ENCODE results near the gene GRM4.

GRM4 gene

DNA sequence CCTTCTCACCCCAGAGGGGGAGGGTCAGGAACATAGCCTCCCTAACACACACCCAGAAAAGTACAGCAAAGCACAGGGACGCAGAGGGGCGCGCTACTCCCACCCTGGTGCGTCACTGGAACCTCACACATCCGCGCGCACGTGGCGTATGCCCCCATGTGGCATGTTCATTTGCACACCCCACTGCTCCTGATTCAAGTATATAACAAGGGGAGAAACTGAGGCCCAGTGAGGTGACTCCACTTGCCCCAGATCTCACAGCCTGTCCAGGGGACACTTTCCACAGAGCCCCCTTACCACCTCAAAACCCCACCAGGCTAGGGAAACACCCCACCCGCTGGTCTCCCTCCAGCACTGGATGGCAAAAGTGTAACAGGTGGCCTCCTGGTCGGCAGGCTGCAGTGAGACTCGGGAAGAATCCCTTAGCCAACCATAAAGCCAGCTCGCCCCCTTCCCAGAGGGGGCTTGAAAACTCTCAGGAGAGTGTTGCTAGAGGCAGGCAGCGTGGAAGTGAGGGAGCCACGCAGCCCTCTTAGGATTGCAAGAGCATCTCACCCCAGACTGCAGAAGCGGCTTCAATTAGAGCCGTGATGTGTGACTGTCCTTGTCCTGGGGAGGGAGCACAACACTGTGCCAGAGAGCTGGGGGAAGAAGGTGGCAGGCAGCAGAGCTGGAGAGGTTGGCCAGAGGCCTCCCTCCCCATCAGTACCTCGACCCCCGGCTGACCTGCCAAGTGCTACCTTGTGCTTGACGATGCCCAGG is at the start of gene GRM4:
TSS of gene GRM4 (minus strand) at position 67 of the 762 bp plus-strand sequence. CDS start 12,591 bp downstream, outside the sequence.
- DNase-seq: no peak

GRCh38 chr6:34194772-34195171 is 48.9 kb upstream of the GRM4 start:
- DNase-seq: no peak

DNA sequence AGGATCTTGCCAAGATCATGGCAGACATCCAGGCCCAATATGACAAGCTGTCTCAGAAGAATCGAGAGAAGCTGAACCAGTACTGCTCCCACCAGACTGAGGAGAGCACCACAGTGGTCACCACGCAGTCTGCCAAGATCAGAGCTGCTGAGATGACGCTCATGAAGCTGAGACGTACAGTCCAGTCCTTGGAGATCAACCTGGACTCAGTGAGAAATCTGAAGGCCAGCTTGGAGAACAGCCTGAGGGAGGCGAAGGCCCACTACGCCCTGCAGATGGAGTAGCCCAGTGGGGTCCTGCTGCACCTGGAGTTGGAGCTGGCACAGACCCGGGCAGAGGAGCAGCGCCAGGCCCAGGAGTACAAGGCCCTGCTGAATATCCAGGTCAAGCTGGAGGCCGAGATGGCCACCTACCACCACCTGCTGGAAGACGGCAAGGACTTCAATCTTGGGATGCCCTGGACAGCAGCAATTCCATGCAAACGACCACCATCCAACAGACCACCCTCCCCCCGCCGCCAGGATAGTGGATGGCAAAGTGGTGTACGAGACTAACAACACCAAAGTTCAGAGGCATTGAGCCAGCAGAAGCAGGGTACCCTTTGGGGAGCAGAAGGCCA is 44.7 kb upstream of the GRM4 start:
- DNase-seq: peak; percentile 33

DNA sequence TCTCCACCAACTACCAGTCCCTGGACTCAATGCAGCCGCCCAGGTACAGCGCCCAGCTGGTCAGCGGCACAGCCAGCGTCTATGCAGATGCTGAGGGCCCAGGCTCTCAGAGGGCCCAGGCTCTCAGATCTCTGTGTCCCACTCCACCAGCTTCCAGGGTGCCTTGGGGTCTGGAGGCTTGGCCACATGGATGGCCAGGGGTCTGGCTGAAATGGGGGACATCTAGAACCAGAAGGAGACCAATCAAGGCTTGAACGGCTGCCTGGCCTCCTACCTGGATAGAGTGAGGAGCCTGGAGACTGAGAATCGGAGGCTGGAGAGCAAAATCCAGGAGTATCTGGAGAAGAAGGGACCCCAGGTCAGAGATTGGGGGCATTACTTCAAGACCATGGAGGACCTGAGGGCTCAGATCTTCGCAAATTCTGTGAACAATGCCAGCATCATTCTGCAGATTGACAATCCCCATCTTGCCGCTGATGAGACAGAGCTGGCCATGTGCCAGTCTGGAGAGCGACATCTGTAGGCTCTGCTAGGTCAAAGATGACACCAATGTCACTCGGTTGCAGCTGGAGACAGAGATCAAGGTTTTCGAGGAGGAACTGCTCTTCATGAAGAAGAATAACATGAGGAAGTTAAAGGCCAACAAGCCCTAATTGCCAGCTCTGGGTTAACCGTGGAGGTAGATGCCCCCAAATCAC is 44.1 kb upstream of the GRM4 start:
- peak; percentile 74 for DNase-seq

DNA sequence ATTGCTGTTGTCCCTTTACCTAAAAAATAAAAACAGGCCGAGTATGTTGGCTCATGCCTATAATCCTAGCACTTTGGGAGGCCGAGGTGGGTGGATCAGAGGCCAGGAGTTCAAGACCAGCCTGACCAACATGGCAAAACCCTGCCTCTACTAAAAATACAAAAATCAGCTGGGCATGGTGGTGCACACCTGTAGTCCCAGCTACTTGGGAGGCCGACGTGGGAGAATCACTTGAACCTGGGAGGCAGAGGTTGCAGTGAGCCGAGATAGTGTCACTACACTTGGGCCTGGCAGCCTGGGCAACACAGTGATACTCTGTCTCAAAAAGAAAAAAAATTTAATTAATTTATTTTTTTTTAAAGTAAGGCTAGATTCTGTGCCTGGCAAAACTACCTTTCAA is 38.8 kb upstream of the GRM4 start:
- peak; percentile 37 for DNase-seq

DNA sequence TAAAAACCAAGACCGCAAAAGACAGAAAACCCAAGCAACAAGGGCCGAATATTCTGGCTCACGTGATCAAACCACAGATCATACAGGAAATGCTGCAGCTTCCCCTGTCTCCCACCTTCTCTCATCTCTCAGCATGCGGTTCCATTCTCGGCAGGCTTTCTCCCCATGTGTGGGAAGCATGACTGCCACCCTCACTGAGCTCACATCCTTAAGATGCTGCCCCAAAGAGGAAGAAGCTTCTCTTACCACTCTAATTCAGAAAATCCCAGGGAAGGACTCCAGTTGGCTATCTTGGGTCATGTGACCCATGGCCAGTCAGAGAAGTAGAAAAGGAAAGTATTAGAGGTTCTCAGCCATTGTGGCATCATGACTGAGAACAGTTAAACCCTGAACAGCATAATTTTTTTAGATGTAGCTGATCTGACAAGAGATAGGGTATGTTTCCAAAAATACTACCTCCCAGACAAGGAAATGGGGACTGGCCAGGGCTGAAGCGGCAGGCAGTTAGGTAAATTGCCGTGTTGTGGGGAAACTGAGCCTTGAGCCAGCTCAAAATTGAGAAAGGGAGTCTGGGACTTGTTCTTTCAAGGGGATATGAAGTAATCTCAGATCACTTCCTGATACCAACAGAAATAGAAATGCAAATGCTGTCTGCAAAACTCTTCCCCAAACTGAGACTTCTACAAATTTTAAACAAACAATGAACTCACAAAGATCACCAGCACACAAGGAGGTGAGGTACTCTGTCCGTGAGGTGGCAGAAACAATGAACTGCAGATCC is 37.1 kb upstream of the GRM4 start:
- peak; percentile 87 for DNase-seq

GRCh38 chr6:34181908-34182307 is 36.0 kb upstream of the GRM4 start:
- peak; percentile 65 for DNase-seq

DNA sequence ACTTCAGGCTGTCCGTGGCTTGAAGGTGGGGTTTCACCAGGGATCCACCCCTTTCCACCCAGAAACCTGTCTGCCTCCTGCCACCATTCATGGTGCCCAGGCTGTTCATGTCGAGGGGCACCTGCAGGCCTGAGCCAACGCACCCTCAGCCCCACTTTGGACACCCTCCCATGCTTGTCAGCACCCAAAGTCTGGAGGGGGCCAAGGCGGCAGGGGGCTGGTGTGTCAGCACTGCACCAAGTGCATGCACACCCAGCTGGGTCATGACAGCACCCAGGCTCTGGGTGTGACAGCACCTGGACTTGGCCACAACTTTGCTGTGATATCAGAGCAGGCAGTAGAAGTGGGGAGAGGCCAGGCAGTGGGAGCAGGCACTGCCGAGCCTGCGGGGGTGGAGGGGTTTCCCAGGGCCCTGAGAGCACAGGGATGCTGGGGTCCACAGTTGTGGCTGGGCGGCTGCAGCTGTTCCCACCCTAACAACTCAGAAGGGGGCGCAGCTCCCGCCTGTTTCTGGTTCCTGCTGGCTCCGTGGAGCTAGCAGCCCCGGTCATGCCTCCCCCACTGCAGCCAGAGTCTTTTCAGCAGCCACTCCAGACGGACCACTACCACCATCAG is 33.3 kb upstream of the GRM4 start:
- DNase-seq: peak; percentile 57

DNA sequence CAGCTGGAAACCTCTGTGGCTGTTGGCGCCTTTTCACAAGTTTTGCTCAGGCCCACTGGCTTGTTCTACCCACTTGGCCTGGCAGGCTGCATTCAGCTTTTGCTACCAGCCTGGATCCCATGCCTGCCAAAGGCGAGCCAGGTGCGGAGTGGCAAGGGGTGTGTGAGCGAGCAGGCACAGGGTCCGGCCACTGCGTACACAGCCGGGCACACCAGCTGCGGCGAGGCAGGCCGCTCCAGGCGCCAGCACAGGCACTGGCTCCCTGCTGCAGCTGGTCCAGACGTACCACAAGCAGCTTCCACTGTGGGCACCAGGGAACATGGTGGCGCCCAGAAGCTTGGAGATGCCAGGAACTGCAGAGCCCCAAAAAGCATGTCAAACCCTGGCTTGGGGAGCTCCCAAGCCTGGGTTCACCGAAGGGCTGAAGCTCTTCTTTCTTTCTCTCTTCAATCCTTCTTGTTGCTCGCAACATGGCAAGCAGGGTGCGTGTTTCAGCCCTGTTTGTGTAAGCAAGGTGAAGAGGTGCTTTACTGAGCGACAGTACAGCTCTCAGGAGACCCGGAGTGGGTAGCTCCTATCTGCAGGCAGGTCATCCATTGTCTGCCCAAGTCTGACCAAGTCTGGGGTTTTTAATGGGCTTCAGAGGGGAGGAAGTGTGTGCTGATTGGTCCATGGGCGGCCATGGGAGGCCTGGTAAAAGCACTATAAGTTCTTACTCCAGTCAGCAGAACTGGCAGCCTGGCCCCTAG is 32.6 kb upstream of the GRM4 start:
- DNase-seq: peak; percentile 55

GRCh38 chr6:34177181-34177591 is 31.3 kb upstream of the GRM4 start:
- peak; percentile 44 for DNase-seq

DNA sequence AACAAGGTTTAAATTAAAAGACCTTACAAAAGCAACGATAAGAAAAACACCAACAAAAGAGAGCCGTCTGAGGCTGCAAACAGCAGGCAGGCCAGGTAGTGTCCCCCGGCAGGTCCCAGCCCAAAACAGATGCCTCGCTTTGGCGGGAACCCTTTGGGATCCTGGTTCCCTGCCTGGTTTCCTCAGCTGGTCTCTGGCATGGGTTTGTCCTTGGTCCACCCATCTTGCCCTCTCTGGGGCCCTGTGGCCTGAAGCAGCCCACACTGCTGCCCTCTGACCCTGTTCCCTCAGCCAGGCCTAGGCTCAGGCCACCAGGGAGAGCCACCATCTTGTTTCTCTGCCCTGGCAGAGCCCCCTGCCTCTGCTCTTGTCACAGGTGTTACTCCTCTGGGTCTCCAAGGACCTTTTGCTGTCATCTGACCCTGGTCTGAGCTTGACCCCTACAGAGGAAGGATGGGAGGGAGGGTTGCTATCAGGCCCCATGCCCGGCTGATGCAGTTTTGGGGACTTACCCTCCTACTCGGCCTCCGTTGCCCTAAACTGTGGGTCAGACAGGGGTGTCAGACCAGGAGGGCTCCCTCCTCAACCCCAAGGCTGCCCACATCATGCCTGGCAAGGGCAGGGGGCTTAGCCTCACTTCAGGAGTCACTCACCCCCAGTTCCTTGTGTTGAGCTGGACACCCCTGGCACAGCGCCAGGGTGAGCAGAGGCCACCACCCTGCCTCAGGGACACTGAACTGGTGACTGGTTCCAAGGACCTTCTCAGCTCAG is 30.6 kb upstream of the GRM4 start:
- DNase-seq: peak; percentile 53

DNA sequence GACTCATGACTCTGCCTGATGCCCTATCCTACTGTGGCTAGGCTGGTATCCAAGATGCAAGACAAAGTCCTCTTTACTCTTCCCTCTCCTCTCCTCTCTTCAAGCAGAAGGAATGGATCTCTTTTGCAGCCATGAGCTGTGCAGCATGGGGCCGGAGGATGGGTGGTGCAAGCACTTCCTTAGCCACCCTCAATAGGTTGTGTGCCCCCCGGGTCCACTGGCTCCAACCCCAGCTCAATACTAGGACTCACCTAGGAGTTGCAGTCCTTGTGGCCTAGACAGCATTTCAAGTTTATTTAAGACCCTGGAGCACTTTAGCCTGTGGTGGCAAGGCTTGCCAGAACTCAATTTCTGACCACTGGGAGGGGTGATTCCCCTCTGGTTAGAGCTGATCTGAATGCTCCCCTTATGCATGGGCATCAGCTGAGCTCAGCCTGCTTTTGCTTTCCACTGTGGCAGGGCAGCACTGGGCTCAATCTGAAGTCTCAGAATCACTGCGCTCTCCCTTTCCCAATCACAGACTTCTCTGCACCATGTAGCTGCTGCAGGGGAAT is 29.0 kb upstream of the GRM4 start:
- peak; percentile 50 for DNase-seq

GRCh38 chr6:34172961-34173775 is 27.3 kb upstream of the GRM4 start:
- peak; percentile 41 for DNase-seq

- DNase-seq: no peak
Observed at GRCh38 chr6:34170346-34170745, 24.5 kb upstream of the GRM4 start.

DNA sequence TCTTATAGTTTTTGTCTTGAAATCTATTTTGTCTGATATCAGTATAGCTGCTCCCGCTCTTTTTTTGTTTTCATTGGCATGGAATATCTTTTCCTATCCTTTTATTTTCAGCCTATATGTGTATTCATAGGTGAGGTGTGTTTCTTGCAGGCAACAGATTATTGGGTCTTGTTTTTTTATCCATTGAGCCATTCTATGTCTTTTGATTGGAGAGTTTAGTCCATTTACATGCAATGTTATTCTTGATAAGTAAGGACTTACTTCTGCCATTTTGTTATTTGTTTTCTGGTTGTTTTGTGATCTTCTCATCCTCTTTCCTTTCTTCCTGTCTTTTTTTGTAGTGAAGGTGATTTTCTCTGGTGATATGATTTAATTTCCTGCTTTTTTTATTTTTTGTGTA is 24.0 kb upstream of the GRM4 start:
- DNase-seq: no peak

DNA sequence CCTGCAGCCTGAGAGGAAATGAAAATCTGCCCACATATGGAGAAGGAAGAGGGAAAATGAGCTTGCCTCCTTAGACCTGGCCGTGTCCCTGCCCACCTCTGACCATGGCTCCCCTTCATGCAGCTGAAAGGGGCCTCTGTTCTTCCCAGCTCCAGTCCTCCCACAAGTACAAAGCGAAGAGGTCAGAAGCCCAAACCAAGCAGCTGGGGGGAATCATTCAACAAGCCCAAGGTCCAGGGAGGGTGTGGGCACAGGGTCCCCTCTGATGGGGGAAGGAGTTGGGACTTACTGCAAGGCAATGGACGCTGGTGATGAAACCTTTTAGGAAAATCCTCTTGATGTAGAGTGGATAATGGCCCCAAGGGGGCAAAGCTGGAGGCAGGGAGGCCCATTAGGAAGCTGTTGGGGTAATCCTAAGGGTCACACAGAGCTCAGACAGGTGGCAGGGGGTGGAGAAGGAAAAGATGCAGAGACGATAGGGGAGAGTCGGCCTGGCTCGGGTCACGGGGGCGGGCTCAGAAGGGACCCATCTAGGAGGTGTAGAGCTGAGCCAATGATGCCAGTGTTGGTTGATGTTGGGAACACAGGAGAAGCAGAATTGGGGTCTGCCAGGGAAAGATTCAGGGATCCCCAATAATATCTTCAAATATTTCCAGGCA is 16.1 kb upstream of the GRM4 start:
- peak; percentile 50 for DNase-seq

GRCh38 chr6:34159844-34160243 is 14.0 kb upstream of the GRM4 start:
- no peak for DNase-seq

DNA sequence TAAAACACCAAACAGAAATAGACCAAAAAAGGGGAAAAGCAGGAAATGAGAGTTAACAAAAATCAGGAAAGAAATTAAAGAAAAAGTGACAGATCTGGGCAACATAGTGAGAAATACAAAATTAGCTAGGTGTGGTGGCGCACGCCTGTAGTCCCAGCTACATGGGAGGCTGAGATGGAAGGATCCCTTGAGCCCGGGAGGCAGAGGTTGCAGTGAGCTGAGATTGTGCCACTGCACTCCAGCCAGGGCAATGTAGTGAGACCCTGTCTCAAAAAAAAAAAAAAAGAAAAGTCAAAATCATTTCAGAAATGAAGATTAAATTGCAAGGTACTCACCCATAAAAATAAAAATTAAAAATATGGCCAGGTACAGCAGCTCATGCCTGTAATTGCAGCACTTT is 13.0 kb upstream of the GRM4 start:
- no peak for DNase-seq

DNA sequence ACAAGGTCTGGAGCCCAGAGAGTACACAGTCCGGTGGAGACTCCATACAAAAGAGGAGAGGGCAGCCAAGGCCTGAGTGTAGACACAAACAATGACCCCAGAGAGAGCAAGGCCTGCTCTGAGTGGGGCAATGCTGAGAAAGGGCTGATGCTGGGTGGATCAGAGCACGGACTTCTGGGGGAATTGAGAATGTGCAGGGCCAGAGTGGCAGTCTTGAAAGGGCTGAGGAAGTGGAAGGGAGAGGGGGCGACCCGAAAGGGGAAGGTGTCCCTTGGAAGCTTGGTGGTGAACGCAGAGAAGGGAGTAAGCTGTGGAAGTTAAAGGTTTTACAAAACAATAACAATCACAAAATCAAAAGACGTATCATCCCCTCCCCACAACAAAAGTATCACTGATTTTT is 12.0 kb upstream of the GRM4 start:
- DNase-seq: peak; percentile 17
